H1 (cell line): Measurements from ENCODE around the gene HNRNPU. TPM values are rescaled to one million over a fixed set of nuclear protein-coding genes. Genes with fewer than 3 reads are reported as not detected.

Experiments
- FOSL1 ChIP-seq: IDR thresholded peaks from 2 replicates; pipeline ENCODE4 v1.6.1; 2011; ENCODE audit warnings: mild to moderate bottlenecking, low read depth, low read length, moderate library complexity; ENCODE audit not compliant: insufficient read depth
- HDAC2 ChIP-seq, 2 experiments: fragments of 300-600 bp in 1 of 2; sonication (generic) in 1 of 2; IDR thresholded peaks; 2 replicates each; pipeline ENCODE4 v1.6.1; 2011 to 2012; ENCODE audit warnings: low read depth in 2 of 2, low read length in 2 of 2, mild to moderate bottlenecking in 2 of 2, moderate library complexity in 2 of 2, borderline replicate concordance in 1 of 2, inconsistent platforms in 1 of 2
- KDM4A ChIP-seq: IDR thresholded peaks from one replicate; pipeline ENCODE4 v1.7.1; 2012; ENCODE audit warnings: low read depth, mild to moderate bottlenecking, moderate library complexity, low read length, inconsistent platforms; ENCODE audit not compliant: severe bottlenecking
- SRF ChIP-seq: IDR thresholded peaks from 2 replicates; pipeline ENCODE4 v1.6.1; 2011; ENCODE audit warnings: mild to moderate bottlenecking, low read depth, low read length, moderate library complexity
- polyA plus RNA-seq, 7 experiments: library from polyadenylated mRNA; depleted of rRNA in 3 of 7; stranded (reverse) in 5 of 7; unstranded in 2 of 7; fragments of >200 nt in 5 of 7; fragments of 200-250 nt in 2 of 7; gene quantifications; 1 replicate in 5 of 7; 2 replicates in 1 of 7; 4 replicates in 1 of 7; pipeline versions ENCODE4 v1.2.1 to v1.2.3, GENCODE V29; 2011 to 2013; ENCODE audit warnings: missing spikeins in 2 of 7, mixed read lengths in 2 of 7
- total RNA-seq: library from RNA; stranded (reverse); fragmentation: NEBNext Ultra II Directional; extraction: Animal tissue kit (Norgen Biotek cat#: 25700); gene quantifications from 2 replicates; pipeline ENCODE4 v1.2.1, GENCODE V29; 2021

HNRNPU gene
- total and polyA plus RNA-seq, 2 of the 8 experiments (the other 6 are each of a cell fraction or from before 2014, with no cell fraction given), result 95.6 to 606 TPM

DNA sequence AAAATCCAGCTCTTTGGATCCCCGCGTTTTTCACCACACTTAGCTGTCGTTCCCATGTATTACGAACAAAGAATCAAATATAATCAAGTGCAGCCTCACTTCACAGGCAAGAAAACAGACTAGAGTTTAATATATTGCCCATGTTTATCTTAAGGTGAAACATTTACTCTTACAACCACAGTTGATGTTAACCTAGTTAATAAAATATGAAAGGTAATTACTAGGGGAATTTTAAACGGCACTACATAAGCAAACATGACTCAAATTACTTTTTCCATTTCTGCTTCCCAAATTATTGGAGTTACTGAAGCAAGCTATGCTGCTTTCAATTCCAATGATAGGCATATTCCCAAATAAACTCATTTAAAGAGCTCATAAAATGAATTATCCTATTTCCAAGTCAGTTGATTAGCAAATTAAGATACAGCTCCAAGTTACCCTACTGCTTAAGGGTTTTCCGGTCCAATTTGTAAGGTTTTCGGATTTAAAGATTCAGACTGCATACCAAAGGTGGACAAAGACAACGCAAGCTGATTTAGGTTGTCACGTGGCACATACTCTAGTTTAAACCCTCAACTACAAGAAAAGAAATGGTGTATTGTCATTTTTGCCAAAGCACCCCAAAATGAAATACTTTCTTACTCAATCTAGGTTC lies 22.9 kb downstream of the HNRNPU start (continued):
- TF ChIP-seq HDAC2 (IDR thresholded peaks at IDR 0.05; ENCODE audit: borderline replicate concordance in 1 of 2, low read depth in 2 of 2, low read length in 2 of 2) (no peak), SRF (no peak), KDM4A (no peak), FOSL1 (no peak)
